ENCODE measurements around the gene C15orf62.

C15orf62 gene

GRCh38 chr15:40787344-40787841 lies 17.6 kb downstream of the C15orf62 start:
- no peak for TF ChIP-seq REST (IDR thresholded peaks at IDR 0.05; ENCODE audit: insufficient read depth in 1 of 2, low read depth in 2 of 2, low read length in 2 of 2)
- no peak for TF ChIP-seq SIN3A (IDR thresholded peaks at IDR 0.05; ENCODE audit: borderline replicate concordance, insufficient read depth, low read length)
- no peak for TF ChIP-seq TAF1 (IDR thresholded peaks at IDR 0.05; ENCODE audit: borderline replicate concordance, insufficient read depth, low read length)
- TF ChIP-seq FOXP2 (optimal IDR thresholded peaks at IDR 0.05; ENCODE audit: borderline replicate concordance, extremely low read depth, extremely low read length, insufficient read depth) = no peak
- TF ChIP-seq POLR2AphosphoS5 (IDR thresholded peaks at IDR 0.05; ENCODE audit: low read depth, low read length) = no peak

- TF ChIP-seq REST (IDR thresholded peaks at IDR 0.05; ENCODE audit: insufficient read depth in 1 of 2, low read depth in 2 of 2, low read length in 2 of 2) = no peak
- no peak for TF ChIP-seq POLR2AphosphoS5 (IDR thresholded peaks at IDR 0.05; ENCODE audit: low read depth, low read length)
- TF ChIP-seq SIN3A (IDR thresholded peaks at IDR 0.05; ENCODE audit: borderline replicate concordance, insufficient read depth, low read length) = no peak
- TF ChIP-seq TAF1 (IDR thresholded peaks at IDR 0.05; ENCODE audit: borderline replicate concordance, insufficient read depth, low read length) = no peak
These were observed 18.2 kb downstream of the C15orf62 start for GRCh38 chr15:40787991-40788390.

GRCh38 chr15:40789119-40789518 lies 19.3 kb downstream of the C15orf62 start:
- TF ChIP-seq POLR2AphosphoS5 (IDR thresholded peaks at IDR 0.05; ENCODE audit: low read depth, low read length) = no peak
- no peak for TF ChIP-seq REST (IDR thresholded peaks at IDR 0.05; ENCODE audit: insufficient read depth in 1 of 2, low read depth in 2 of 2, low read length in 2 of 2)
- no peak for TF ChIP-seq TAF1 (IDR thresholded peaks at IDR 0.05; ENCODE audit: borderline replicate concordance, insufficient read depth, low read length)
- no peak for TF ChIP-seq FOXP2 (optimal IDR thresholded peaks at IDR 0.05; ENCODE audit: borderline replicate concordance, extremely low read depth, extremely low read length, insufficient read depth)
- no peak for TF ChIP-seq SIN3A (IDR thresholded peaks at IDR 0.05; ENCODE audit: borderline replicate concordance, insufficient read depth, low read length)

- no peak for TF ChIP-seq FOXP2 (optimal IDR thresholded peaks at IDR 0.05; ENCODE audit: borderline replicate concordance, extremely low read depth, extremely low read length, insufficient read depth)
- TF ChIP-seq POLR2AphosphoS5 (IDR thresholded peaks at IDR 0.05; ENCODE audit: low read depth, low read length) = no peak
- no peak for TF ChIP-seq REST (IDR thresholded peaks at IDR 0.05; ENCODE audit: insufficient read depth in 1 of 2, low read depth in 2 of 2, low read length in 2 of 2)
- no peak for TF ChIP-seq TAF1 (IDR thresholded peaks at IDR 0.05; ENCODE audit: borderline replicate concordance, insufficient read depth, low read length)
- TF ChIP-seq SIN3A (IDR thresholded peaks at IDR 0.05; ENCODE audit: borderline replicate concordance, insufficient read depth, low read length) = no peak
These were observed 20.2 kb downstream of the C15orf62 start for GRCh38 chr15:40789999-40790398.

DNA sequence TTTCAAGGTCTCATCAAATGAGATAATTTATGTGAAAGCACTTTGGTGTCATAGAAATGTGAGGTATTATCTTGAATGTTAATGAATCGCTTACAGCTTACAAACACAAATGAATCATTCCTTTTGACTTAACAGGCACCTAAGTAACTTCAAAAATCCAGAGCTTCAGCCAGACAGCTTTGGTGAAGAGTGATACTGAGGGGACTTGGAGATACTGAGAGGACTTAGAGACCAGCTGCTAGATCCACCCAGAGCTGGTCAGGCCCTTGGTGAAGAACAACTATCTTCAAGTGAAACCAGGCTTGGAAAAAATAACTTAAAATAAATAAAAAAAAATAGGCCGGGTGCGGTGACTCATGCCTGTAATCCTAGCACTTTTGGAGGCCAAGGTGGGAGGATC lies 20.9 kb downstream of the C15orf62 start:
- no peak for TF ChIP-seq REST (IDR thresholded peaks at IDR 0.05; ENCODE audit: insufficient read depth in 1 of 2, low read depth in 2 of 2, low read length in 2 of 2)
- no peak for TF ChIP-seq FOXP2 (optimal IDR thresholded peaks at IDR 0.05; ENCODE audit: borderline replicate concordance, extremely low read depth, extremely low read length, insufficient read depth)
- no peak for TF ChIP-seq TAF1 (IDR thresholded peaks at IDR 0.05; ENCODE audit: borderline replicate concordance, insufficient read depth, low read length)
- no peak for TF ChIP-seq SIN3A (IDR thresholded peaks at IDR 0.05; ENCODE audit: borderline replicate concordance, insufficient read depth, low read length)
- no peak for TF ChIP-seq POLR2AphosphoS5 (IDR thresholded peaks at IDR 0.05; ENCODE audit: low read depth, low read length)

Measured in PFSK-1 (cell line).